ENCODE measurements around the gene SLC25A21. TPM values are rescaled to one million over a fixed set of nuclear protein-coding genes. Genes with fewer than 3 reads are reported as not detected.
"Not testable (repeated sequence)": the region's sequence is repeated elsewhere in the genome, so short reads cannot be mapped to it uniquely, and the experiment has no call there.

SLC25A21 gene
- total RNA-seq, 1 donor from 2014 or later, result 0.24 TPM

DNA sequence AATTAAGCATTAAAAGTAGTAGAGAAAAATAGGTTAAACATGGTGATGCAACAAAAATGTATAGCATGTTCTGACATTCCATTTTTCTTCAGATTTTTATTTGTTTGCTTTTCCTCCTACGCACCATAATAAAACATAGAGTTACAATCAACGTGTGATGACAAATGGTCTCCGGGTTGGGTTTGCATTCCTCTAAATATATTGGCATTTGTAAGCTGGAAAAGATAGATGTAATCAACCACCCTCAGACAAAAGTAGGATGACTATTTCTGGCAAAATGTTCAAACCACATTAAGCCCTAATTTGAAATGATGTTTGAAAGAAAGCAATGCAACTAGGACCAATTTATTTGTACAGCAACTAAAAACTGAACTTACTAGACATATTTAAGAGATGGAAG, 58.4 kb downstream of the SLC25A21 start:
- intact Hi-C loops (cut with DNase I), result no loop called here

DNA sequence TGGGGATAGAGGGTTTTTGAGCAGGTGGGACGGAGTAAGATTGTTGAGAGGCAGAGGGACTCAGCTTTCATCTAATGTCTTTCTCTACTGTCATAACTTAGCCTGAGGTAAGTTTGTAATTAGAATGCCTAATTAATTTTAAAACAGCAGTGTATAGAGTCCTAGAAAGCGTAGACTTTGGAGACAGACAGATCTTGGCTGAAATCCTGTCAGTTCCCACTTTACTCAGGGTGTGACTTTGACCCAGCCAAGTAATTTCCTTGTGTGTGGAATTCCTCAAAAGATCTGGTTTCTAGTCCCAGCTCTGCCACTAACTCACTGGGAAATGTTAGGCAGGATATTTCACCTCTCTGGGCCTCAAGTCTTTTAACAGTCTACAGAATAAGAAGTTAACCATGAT, 74.3 kb downstream of the SLC25A21 start:
- intact Hi-C loops (cut with DNase I), result no loop called here
- no peak for DNase-seq (ENCODE audit: low spot score)

More for the DNA sequence above, 58.4 kb downstream of the SLC25A21 start:
- no peak for DNase-seq (ENCODE audit: low spot score)

- DNase-seq (ENCODE audit: low spot score), result no peak
- intact Hi-C loops (cut with DNase I), result no loop called here
These were observed 77.9 kb downstream of the SLC25A21 start for GRCh38 chr14:37094502-37094901.

GRCh38 chr14:37093364-37093763, 79.0 kb downstream of the SLC25A21 start:
- DNase-seq (ENCODE audit: low spot score), result no peak
- intact Hi-C loops (cut with DNase I), result no loop called here

DNA sequence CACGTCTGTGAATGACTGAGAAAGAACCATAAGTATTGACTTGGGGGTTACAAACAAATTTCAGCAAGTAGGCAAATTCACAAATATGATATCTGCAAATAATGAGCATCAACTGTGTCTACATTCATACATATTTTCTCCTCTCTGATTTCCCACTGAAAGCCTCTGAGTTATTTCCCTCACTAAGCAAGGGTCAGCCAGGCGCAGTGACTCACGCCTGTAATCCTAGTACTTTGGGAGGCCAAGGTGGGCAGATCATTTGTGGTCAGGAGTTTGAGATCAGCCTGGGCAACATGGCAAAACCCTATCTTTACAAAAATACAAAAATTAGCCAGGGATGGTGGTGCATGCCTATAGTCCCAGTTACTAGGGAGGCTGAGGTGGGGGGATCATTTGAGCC, 80.8 kb downstream of the SLC25A21 start:
- no peak for DNase-seq (ENCODE audit: low spot score)

DNA sequence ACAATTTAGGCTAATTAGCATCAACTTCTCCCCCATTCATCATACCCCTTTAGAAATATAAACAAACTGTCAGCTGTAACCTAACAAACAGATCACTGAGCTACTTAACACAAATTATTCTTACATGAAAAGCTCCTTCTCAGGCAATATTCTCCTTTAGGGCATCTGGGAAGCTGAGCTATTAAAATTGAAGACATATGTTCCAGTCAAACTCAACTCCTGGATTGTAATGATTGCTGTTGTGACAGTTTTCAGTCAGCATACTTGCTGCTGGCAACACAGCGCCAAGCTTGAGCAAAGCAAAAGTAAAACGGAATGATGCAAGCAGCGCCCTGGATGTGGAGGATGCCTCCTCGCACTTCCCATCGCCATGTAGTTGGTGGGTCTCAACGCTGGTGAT, 82.4 kb downstream of the SLC25A21 start:
- intact Hi-C loops (cut with DNase I), result no loop called here
- DNase-seq (ENCODE audit: low spot score), result no peak

More for the DNA sequence above, 80.8 kb downstream of the SLC25A21 start:
- intact Hi-C loops (cut with DNase I), result no loop called here

DNA sequence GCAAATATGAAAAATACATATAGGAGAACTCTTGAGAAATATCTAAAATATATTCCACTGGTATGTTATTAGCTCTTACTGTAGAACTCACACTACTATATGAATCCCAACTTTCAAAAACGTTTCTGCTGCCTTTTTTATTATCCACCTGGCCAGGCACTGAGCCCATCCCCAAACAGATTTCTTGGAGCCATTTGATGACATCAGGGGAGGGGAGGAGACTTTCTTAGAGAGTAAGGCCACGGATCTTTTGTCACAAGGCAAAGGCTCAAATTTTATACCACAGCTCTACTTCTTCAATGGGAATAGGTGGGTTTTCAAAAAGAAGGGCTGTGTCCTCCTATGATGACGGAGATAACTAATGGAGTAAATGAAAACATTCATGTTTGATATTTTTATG, 83.0 kb downstream of the SLC25A21 start:
- DNase-seq (ENCODE audit: low spot score), result no peak
- intact Hi-C loops (cut with DNase I), result no loop called here

DNA sequence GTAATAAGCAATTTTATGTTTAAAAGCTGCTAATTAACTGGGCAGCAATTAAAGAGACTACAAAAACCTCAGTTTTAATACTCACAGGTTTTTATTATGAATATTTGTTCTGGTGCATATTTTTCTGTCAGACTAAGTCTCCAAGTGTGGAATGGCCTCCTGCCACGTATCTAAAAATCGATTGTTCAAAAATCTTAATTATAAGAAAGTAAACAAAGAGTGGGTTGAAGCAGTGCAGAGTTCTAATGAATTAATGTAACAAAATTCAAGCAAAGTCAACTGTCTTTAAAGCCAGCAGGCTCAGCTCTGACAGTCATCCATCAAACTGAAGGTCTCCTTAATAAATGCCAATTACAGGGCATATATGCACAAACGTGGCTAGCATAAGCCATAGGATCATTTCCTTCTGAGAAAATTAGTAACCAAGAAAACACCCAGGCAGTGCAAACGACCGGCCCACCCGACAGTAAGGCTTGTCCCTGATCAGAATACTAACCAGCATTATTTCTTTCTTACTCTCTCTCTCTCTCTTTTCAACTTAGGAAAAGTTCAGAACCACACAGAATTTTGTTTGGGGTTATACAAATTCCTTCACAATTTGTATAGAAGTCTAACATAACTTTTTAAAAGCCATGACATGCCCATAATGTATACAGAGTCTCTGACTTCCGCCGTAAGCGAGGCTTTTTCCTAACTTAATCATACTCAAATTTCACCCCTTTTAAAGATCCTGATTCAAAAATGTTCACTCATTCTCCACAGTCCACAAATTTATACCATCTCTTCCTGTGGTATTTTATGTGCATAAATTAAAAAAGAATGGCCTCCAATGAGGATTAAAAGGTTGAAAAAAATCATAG, 83.8 kb downstream of the SLC25A21 start:
- intact Hi-C loops (cut with DNase I), result no loop called here
- DNase-seq (ENCODE audit: low spot score), result no peak

DNA sequence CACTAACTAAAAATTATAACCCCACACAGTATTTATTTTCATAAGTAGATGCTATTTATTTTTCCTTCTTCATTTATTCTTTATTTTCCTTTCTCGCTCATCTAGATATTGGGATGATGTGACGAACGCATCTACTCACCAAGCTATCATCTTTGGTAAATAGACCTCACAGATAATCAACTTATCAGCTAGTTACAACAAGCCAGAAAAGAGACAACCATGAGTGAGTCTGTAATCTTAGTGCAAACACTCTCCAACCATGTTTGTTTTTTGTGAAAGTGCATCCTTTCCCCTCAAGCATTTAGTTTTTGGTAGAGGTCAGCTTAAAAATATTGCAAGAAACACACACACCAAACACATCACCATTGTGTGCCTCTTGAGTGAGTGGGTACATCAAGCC, 84.9 kb downstream of the SLC25A21 start:
- intact Hi-C loops (cut with DNase I), result no loop called here
- DNase-seq (ENCODE audit: low spot score), result no peak

DNA sequence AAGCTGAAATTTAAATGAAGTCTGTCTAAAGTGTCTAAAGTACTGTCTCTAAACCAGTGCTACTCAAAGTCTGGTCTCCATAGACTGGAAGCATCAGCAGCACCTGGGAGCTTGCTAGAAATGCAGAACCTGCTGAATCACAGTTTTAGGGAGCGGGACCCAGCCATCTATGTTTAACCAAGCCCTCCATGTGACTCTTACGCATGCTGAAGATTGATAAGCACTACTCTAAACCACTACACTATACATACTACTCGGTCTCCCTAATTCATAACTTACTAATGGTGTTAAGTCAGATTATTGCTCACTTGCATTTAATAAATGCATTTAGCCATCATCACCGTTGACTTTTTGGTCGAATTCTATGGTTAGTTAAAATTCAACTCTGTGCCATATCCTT, 88.8 kb downstream of the SLC25A21 start:
- DNase-seq (ENCODE audit: low spot score), result no peak
- intact Hi-C loops (cut with DNase I), result no loop called here

DNA sequence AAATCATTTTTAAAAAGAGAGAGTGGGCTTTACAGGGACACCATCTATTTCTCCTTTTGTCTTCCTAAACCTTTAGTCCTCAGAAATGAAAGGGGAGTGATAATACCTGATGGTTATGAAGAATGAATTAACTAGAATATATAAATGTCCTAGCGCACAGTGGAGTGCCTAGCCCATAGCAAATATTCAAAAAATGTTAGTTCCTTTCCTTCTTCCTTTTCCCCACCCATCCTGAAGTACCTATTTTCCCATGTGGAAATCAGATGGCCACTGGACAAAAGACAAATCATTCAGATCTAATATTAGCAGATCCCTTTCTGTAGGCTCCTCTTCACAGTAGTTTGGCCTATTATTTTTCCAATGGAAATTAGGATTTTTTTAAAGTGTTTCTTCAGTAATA, 90.0 kb downstream of the SLC25A21 start:
- intact Hi-C loops (cut with DNase I), result no loop called here
- no peak for DNase-seq (ENCODE audit: low spot score)

DNA sequence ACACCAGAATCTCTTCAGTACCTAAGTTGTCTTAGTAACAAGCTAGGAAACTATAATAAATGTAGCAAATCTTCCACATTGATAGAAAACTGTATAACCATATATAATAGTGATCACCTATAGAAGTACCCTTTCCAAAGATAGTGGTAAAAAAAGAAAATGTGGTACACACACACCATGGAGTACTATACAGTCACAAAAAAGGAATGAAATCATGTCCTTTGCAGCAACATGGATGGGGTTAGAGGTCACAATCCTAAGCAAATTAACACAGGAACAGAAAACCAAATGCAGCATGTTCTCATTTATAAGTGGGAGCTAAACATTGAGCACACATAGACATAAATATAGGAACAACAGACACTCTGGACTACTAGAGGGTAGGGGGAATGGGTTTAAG, 90.5 kb downstream of the SLC25A21 start:
- intact Hi-C loops (cut with DNase I), result no loop called here

DNA sequence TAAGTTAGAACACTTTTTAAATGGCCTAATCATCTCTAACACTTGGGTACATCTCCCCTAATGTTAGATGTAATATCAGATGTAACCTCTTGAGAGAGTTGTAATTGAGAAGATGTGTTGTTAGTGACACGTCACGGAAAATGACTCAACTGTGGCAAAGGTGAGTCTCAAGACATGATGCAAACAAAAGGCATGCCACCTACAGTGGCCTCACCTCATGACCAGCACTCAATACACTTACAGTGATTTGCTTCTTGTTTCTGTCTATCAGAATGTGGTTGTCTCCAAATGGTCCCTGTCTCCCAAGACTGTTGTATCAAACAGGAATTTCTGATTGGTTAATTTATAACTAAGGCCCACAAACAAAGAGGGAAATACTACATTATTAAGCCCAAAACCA, 91.2 kb downstream of the SLC25A21 start:
- intact Hi-C loops (cut with DNase I), result no loop called here
- DNase-seq (ENCODE audit: low spot score), result no peak

More for the DNA sequence above, 90.5 kb downstream of the SLC25A21 start:
- DNase-seq (ENCODE audit: low spot score), result no peak

GRCh38 chr14:37078131-37078530, 94.3 kb downstream of the SLC25A21 start:
- DNase-seq (ENCODE audit: low spot score), result no peak
- intact Hi-C loops (cut with DNase I), result no loop called here

- DNase-seq (ENCODE audit: low spot score); intact Hi-C loops (cut with DNase I): not testable (repeated sequence)
These were observed 98.1 kb downstream of the SLC25A21 start for GRCh38 chr14:37074320-37074719.

DNA sequence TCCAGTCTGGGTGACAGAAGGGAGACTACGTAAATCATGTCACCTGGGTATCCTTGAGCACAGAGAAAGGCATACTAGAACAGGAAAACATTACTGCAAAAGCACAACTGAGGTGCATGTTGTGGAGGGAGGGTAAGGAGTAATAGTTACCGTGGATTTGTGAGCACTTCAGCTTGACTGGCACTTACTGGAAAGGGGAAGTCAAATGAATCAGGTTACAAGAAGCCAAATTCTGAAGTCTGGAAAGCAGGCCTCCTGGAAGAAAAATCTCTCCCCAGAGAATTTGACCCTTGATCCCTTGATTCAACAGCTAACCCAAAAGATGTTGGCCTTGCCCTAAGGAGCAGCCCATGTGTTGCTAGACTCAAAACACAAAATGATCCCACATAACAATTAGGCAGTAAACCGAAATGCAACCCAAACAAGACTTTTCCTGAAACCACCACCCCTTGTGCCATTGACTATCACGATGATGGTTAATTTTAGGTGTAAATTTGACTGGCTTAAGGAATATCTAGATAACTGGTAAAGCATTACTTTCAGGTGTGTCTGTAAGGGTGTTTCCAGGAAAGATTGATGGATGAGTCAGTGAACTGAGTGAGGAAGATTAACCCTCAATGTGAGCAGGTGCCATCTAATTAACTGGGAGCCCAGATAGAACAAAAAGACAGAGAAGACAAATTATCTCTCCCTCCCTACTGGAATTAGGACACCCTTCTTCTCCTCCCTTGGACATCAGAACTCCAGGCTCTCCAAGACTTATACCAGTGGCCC, 108.8 kb downstream of the SLC25A21 start:
- no peak for DNase-seq (ENCODE audit: low spot score)
- intact Hi-C loops (cut with DNase I), result no loop called here

GRCh38 chr14:37062191-37062803, 110.1 kb downstream of the SLC25A21 start:
- DNase-seq (ENCODE audit: low spot score), result no peak
- intact Hi-C loops (cut with DNase I), result no loop called here

DNA sequence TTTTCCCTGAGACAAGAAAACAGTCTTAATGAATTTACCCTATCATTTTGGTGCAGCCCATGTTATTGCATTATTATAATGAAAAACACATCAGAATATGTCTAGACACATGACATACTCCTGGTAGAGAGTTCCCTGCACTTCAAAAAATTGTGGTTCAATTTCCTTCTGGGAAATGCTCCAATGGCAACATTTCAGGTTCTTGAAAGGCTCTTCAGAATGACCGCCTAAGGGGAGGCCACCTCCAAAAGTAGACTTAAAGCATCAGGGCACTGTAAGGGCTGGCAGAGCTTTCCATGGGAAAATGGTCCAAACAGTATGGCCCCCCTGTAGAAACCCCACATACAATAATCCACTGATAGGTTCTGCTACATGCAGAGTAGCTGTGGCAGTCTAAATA, 110.7 kb downstream of the SLC25A21 start:
- no peak for DNase-seq (ENCODE audit: low spot score)
- intact Hi-C loops (cut with DNase I), result no loop called here

- intact Hi-C loops (cut with DNase I), result no loop called here
- DNase-seq (ENCODE audit: low spot score), result no peak
These were observed 111.7 kb downstream of the SLC25A21 start for GRCh38 chr14:37060496-37061260.

GRCh38 chr14:37057776-37058175, 114.6 kb downstream of the SLC25A21 start:
- DNase-seq (ENCODE audit: low spot score), result no peak
- intact Hi-C loops (cut with DNase I), result no loop called here

Measured in cardiac septum (tissue), 1 donor.